Testis (tissue), 3 donors: Measurements from ENCODE around the gene PCYT2. TPM values are rescaled to one million over a fixed set of nuclear protein-coding genes. Genes with fewer than 3 reads are reported as not detected.

Experiments
- DNase-seq: peaks from one replicate; pipeline ENCODE4 v3.0.0-alpha.2; 2019
- H3K27ac ChIP-seq, 2 donors: fragments of 200-600 bp; sonication (generic); one replicate each; pipeline ENCODE4 v1.5.1; 2019
- H3K27me3 ChIP-seq: fragments of 200-600 bp; sonication (generic); one replicate; pipeline ENCODE4 v1.5.1; 2019
- H3K36me3 ChIP-seq: fragments of 200-600 bp; sonication (generic); one replicate; pipeline ENCODE4 v1.5.1; 2017; ENCODE audit warnings: low read depth; ENCODE audit errors: missing control alignments
- H3K4me1 ChIP-seq: fragments of 200-600 bp; sonication (generic); one replicate; pipeline ENCODE4 v1.5.1; 2019
- H3K4me3 ChIP-seq, 2 donors: fragments of 200-600 bp; sonication (generic); one replicate each; pipeline ENCODE4 v1.5.1; 2017 to 2019
- H3K9me3 ChIP-seq: fragments of 200-600 bp; sonication (generic); one replicate; pipeline ENCODE4 v1.5.1; 2017
- POLR2A ChIP-seq: fragments of 450-650 bp; IDR thresholded peaks from one replicate; pipeline ENCODE4 v1.6.1; 2017; ENCODE audit warnings: antibody characterized with exemption, mild to moderate bottlenecking, moderate library complexity
- WGBS, 2 donors: methylation state at CpG; one replicate each; pipeline ENCODE4 v1.1.5; 2018; 5-methylcytosine and 5-hydroxymethylcytosine counted together
- intact Hi-C: fragments of 100-400 bp; cut with DNase I; formaldehyde crosslinking; loops from one replicate; pipeline ENCODE4 v1.15.1; 2023; ENCODE audit warnings: low total_unique reads
- polyA plus RNA-seq: library from polyadenylated mRNA; stranded (reverse); fragments of 350-450 nt; fragmentation: Illumina TruSeq; extraction: RNeasy Lipid Tissue Mini Kit (QIAGEN cat#74804); gene quantifications from one replicate; pipeline ENCODE4 v1.2.3, GENCODE V29; 2014; ENCODE audit warnings: low read depth, low replicate concordance; ENCODE audit not compliant: insufficient read depth
- total RNA-seq, 2 donors: library from RNA; depleted of rRNA; stranded (reverse); fragments of >200 nt; gene quantifications; one replicate each; pipeline ENCODE4 v1.2.3, GENCODE V29; 2016
- TF ChIP-seq, protein P1 (sequence below), 3 experiments: fragments of 450-650 bp in 2 of 3; fragments of 200-600 bp in 1 of 3; sonication (generic) in 1 of 3; IDR thresholded peaks; one replicate each; pipeline ENCODE4 v1.5.1; 2016 to 2019; ENCODE audit warnings: antibody characterized with exemption in 3 of 3, mild to moderate bottlenecking in 2 of 3, moderate library complexity in 1 of 3

The PCYT2 gene
- total and polyA plus RNA-seq, 3 donors from 2014 or later: 171 to 488 (median 438) TPM

- Histone ChIP-seq H3K27me3 (no peaks in the 10 kb centered on the region), H3K27ac (no peak overlapping the region), H3K9me3 (no peaks in the 10 kb centered on the region), H3K36me3 (no peaks in the 10 kb centered on the region), H3K4me1 (peaks cover 25% of the 10 kb centered on the region), H3K4me3 (no peak overlapping the region)
- whole genome bisulfite sequencing, 2 donors: 95 to 98% methylated on average over 8 to 34 of the region's 36 CpGs
- intact Hi-C loops: no loop called here
- TF ChIP-seq POLR2A: no peak
- TF ChIP-seq, protein P1, sequence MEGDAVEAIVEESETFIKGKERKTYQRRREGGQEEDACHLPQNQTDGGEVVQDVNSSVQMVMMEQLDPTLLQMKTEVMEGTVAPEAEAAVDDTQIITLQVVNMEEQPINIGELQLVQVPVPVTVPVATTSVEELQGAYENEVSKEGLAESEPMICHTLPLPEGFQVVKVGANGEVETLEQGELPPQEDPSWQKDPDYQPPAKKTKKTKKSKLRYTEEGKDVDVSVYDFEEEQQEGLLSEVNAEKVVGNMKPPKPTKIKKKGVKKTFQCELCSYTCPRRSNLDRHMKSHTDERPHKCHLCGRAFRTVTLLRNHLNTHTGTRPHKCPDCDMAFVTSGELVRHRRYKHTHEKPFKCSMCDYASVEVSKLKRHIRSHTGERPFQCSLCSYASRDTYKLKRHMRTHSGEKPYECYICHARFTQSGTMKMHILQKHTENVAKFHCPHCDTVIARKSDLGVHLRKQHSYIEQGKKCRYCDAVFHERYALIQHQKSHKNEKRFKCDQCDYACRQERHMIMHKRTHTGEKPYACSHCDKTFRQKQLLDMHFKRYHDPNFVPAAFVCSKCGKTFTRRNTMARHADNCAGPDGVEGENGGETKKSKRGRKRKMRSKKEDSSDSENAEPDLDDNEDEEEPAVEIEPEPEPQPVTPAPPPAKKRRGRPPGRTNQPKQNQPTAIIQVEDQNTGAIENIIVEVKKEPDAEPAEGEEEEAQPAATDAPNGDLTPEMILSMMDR (IDR thresholded peaks at IDR 0.05): no peak
- DNase-seq: no peak
These were observed 3.1 kb upstream of the PCYT2 start for GRCh38 chr17:81914103-81914850.

DNA sequence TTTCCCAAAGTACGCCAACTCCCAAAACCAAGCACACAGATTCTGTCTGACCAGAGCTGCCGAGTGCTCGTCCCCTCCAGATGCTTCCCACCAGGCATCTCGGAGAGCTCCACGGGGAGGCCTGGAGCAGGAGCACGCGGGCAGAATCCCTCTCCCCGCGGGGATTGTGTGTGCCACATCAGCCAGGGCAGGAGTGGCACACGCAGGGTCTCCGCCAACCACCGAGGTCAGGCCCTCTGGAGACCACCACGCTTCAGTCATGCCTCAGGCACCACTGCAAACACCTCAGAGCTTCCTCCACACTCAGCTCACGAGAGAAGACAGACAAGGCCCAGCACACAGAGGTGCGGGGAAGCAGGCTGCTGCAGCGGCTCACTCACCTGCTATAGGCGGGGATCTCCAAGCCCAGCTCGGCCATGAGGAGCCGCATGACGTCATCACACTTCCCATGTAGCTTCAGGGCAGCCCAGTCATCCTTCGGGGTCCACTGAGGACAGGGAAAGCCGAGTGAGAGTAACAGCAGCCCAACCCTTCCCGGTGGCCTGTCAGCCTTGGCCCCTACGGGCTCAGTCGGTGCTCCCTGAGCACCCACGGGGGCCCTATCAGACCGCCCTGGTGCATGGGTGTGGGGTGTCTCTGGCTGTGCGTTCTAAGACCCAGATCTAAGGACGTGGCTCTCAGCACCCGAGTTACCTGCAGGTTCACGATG, 2.3 kb upstream of the PCYT2 start:
- H3K36me3 ChIP-seq: no peaks in the 10 kb centered on the region
- no peaks in the 10 kb centered on the region for H3K27me3 ChIP-seq
- H3K9me3 ChIP-seq: no peaks in the 10 kb centered on the region
- intact Hi-C loops: no loop called here
- DNase-seq: no peak
- 92 to 95% methylated on average over 8 to 31 of the region's 31 CpGs for WGBS, 2 donors
- peaks cover 24% of the 10 kb centered on the region for H3K4me1 ChIP-seq
- H3K27ac ChIP-seq: no peak overlapping the region
- H3K4me3 ChIP-seq: no peak overlapping the region
- TF ChIP-seq, protein P1 (IDR thresholded peaks at IDR 0.05): no peak
- TF ChIP-seq POLR2A: no peak

GRCh38 chr17:81912441-81913309, 1.5 kb upstream of the PCYT2 start:
- no peak overlapping the region for H3K27ac ChIP-seq
- no peaks in the 10 kb centered on the region for H3K36me3 ChIP-seq
- WGBS, 2 donors: 90 to 93% methylated on average over 24 to 32 of the region's 32 CpGs

GRCh38 chr17:81911969-81912368, 770 bp upstream of the PCYT2 start:
- DNase-seq: no peak
- Histone ChIP-seq H3K4me3 (peak overlapping the region; percentile 18 to 45), H3K9me3 (no peaks in the 10 kb centered on the region), H3K4me1 (peaks cover 16% of the 10 kb centered on the region), H3K27ac (peak overlapping the region; percentile 11 to 50), H3K36me3 (no peaks in the 10 kb centered on the region), H3K27me3 (no peaks in the 10 kb centered on the region)
- intact Hi-C loops: no loop called here
- WGBS, 2 donors: 61 to 76% methylated on average over 19 of the region's 19 CpGs
- TF ChIP-seq, protein P1 (IDR thresholded peaks at IDR 0.05): no peak
- no peak for TF ChIP-seq POLR2A

More at GRCh38 chr17:81912441-81913309, 1.5 kb upstream of the PCYT2 start:
- no peak for TF ChIP-seq POLR2A
- TF ChIP-seq, protein P1 (IDR thresholded peaks at IDR 0.05): no peak
- Histone ChIP-seq H3K9me3 (no peaks in the 10 kb centered on the region), H3K4me3 (no peak overlapping the region), H3K4me1 (peaks cover 19% of the 10 kb centered on the region), H3K27me3 (no peaks in the 10 kb centered on the region)
- intact Hi-C loops: no loop called here
- no peak for DNase-seq
